Measurements from ENCODE around the gene SETD1A. TPM values are rescaled to one million over a fixed set of nuclear protein-coding genes. Genes with fewer than 3 reads are reported as not detected.

SETD1A gene
- total RNA-seq, 1 donor from 2014 or later: 18.0 TPM

- Mint-ChIP-seq H3K27ac (ENCODE audit: unreplicated experiment) (no peak overlapping the region), H3K9me3 (ENCODE audit: low read depth) (no peaks in the 10 kb centered on the region), H3K36me3 (ENCODE audit: low read depth) (peaks cover 4% of the 10 kb centered on the region), H3K4me3 (ENCODE audit: unreplicated experiment) (no peak overlapping the region), H3K4me1 (ENCODE audit: low read depth) (peaks cover 9% of the 10 kb centered on the region), H3K27me3 (ENCODE audit: low read depth) (no peaks in the 10 kb centered on the region)
- DNase-seq (ENCODE audit: low spot score): no peak
- TF ChIP-seq CTCF (IDR thresholded peaks at IDR 0.05): no peak
These were observed 28.8 kb downstream of the SETD1A start for GRCh38 chr16:30986129-30986991.

DNA sequence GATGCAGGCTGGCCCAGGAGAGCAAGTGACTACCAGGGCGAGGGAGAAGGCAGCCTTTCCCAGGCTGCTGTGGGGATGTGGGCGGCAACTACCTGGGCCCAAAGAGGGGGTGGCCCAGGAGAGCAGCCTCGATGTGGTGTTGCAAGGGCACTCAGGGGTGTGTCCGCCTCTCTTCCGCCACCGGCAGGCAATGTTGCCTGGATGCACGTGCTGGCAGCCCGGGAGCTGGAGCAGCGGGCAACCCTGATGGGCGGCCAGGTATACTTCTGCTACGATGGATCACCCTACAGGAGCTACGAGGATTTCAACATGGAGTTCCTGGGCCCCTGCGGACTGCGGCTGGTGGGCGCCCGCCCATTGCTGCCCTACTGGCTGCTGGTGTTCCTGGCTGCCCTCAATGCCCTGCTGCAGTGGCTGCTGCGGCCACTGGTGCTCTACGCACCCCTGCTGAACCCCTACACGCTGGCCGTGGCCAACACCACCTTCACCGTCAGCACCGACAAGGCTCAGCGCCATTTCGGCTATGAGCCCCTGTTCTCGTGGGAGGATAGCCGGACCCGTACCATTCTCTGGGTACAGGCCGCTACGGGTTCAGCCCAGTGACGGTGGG lies 30.1 kb downstream of the SETD1A start:
- Mint-ChIP-seq H3K36me3 (ENCODE audit: low read depth) (peaks cover under 1% of the 10 kb centered on the region), H3K27me3 (ENCODE audit: low read depth) (no peaks in the 10 kb centered on the region), H3K4me3 (ENCODE audit: unreplicated experiment) (no peak overlapping the region)

GRCh38 chr16:30989469-30990047 lies 32.0 kb downstream of the SETD1A start:
- H3K27ac Mint-ChIP-seq (ENCODE audit: unreplicated experiment): no peak overlapping the region
- no peak for DNase-seq (ENCODE audit: low spot score)
- H3K36me3 Mint-ChIP-seq (ENCODE audit: low read depth): no peaks in the 10 kb centered on the region
- H3K4me3 Mint-ChIP-seq (ENCODE audit: unreplicated experiment): no peak overlapping the region
- H3K4me1 Mint-ChIP-seq (ENCODE audit: low read depth): peaks cover 9% of the 10 kb centered on the region
- TF ChIP-seq CTCF (IDR thresholded peaks at IDR 0.05): no peak
- no peaks in the 10 kb centered on the region for H3K9me3 Mint-ChIP-seq (ENCODE audit: low read depth)
- H3K27me3 Mint-ChIP-seq (ENCODE audit: low read depth): no peaks in the 10 kb centered on the region

More for the DNA sequence above, 30.1 kb downstream of the SETD1A start:
- Mint-ChIP-seq H3K27ac (ENCODE audit: unreplicated experiment) (no peak overlapping the region), H3K4me1 (ENCODE audit: low read depth) (peaks cover 9% of the 10 kb centered on the region), H3K9me3 (ENCODE audit: low read depth) (no peaks in the 10 kb centered on the region)
- no peak for TF ChIP-seq CTCF (IDR thresholded peaks at IDR 0.05)
- no peak for DNase-seq (ENCODE audit: low spot score)

- Mint-ChIP-seq H3K36me3 (ENCODE audit: low read depth) (no peaks in the 10 kb centered on the region), H3K4me1 (ENCODE audit: low read depth) (peaks cover 7% of the 10 kb centered on the region), H3K4me3 (ENCODE audit: unreplicated experiment) (no peak overlapping the region), H3K9me3 (ENCODE audit: low read depth) (no peaks in the 10 kb centered on the region), H3K27ac (ENCODE audit: unreplicated experiment) (no peak overlapping the region), H3K27me3 (ENCODE audit: low read depth) (no peaks in the 10 kb centered on the region)
- no peak for TF ChIP-seq CTCF (IDR thresholded peaks at IDR 0.05)
- DNase-seq (ENCODE audit: low spot score): no peak
These were observed 32.6 kb downstream of the SETD1A start for GRCh38 chr16:30990105-30990504.

GRCh38 chr16:30991052-30991451 lies 33.5 kb downstream of the SETD1A start:
- H3K36me3 Mint-ChIP-seq (ENCODE audit: low read depth): no peaks in the 10 kb centered on the region
- H3K27ac Mint-ChIP-seq (ENCODE audit: unreplicated experiment): no peak overlapping the region
- no peaks in the 10 kb centered on the region for H3K27me3 Mint-ChIP-seq (ENCODE audit: low read depth)
- no peak overlapping the region for H3K4me3 Mint-ChIP-seq (ENCODE audit: unreplicated experiment)
- no peaks in the 10 kb centered on the region for H3K9me3 Mint-ChIP-seq (ENCODE audit: low read depth)
- DNase-seq (ENCODE audit: low spot score): no peak
- H3K4me1 Mint-ChIP-seq (ENCODE audit: low read depth): no peaks in the 10 kb centered on the region
- no peak for TF ChIP-seq CTCF (IDR thresholded peaks at IDR 0.05)
